Panc1 (cell line): ENCODE results near the gene TSSK3. TPM values are rescaled to one million over a fixed set of nuclear protein-coding genes. Genes with fewer than 3 reads are reported as not detected.

Experiments used
- ATAC-seq: fragments of 200-7000 bp; cut with Tn5 transposase; 2 replicates; pipeline ENCODE4 v1.9.1; 2020; ENCODE audit warnings: mild to moderate bottlenecking, moderate library complexity
- BruUV-seq: library from RNA; stranded (reverse); fragments of 400-500 nt; replicated peaks from 2 replicates; lab custom pipeline; 2021; lab: Mats Ljungman, UMichigan
- CTCF ChIA-PET: fragments of 300-600 bp; sonication (Branson Sonifier 250); formaldehyde crosslinking; loops from one replicate; lab custom pipeline; 2022; ENCODE audit warnings: antibody characterized with exemption; lab: Charles Lee
- POLR2A ChIA-PET: fragments of 300-600 bp; sonication (Branson Sonifier 250); formaldehyde crosslinking; loops from one replicate; lab custom pipeline; 2022; ENCODE audit warnings: antibody characterized with exemption; lab: Charles Lee
- DNase-seq: peaks from one replicate; pipeline ENCODE4 v3.0.0-alpha.2; 2010; ENCODE audit warnings: low read depth, low spot score
- H3K27ac ChIP-seq: 2 replicates; pipeline ENCODE4 v1.5.1; 2011; ENCODE audit warnings: mild to moderate bottlenecking, low read length, inconsistent platforms
- H3K27me3 ChIP-seq: fragments of 200-500 bp; sonication (Bioruptor generic); 2 replicates; pipeline ENCODE4 v1.6.0; 2014; ENCODE audit warnings: low read length, inconsistent platforms; ENCODE audit not compliant: control insufficient read depth, insufficient read depth
- H3K36me3 ChIP-seq: fragments of 200-500 bp; sonication (Bioruptor generic); 2 replicates; pipeline ENCODE4 v1.5.1; 2014; ENCODE audit warnings: inconsistent platforms, mild to moderate bottlenecking, low read length, moderate library complexity; ENCODE audit not compliant: control insufficient read depth, insufficient read depth
- H3K4me1 ChIP-seq: 2 replicates; pipeline ENCODE4 v1.5.1; 2011; ENCODE audit warnings: inconsistent platforms, mild to moderate bottlenecking, low read length, moderate library complexity; ENCODE audit not compliant: control insufficient read depth, insufficient read depth
- H3K4me3 ChIP-seq, 2 experiments: 2 replicates each; pipeline ENCODE4 v1.5.1; 2011 to 2012; ENCODE audit warnings: low read depth in 2 of 2, low read length in 2 of 2, mild to moderate bottlenecking in 2 of 2, inconsistent platforms in 1 of 2, moderate library complexity in 1 of 2
- H3K9me3 ChIP-seq: fragments of 200-500 bp; sonication (Bioruptor generic); 2 replicates; pipeline ENCODE4 v1.5.1; 2014; ENCODE audit warnings: low read depth, mild to moderate bottlenecking, inconsistent platforms, low read length, moderate library complexity; ENCODE audit not compliant: control insufficient read depth, insufficient read depth
- POLR2AphosphoS5 ChIP-seq: IDR thresholded peaks from 2 replicates; pipeline ENCODE4 v1.6.1; 2012; ENCODE audit warnings: mild to moderate bottlenecking, low read depth, low read length, moderate library complexity
- REST ChIP-seq, 2 experiments: IDR thresholded peaks; 2 replicates each; pipeline ENCODE4 v1.6.1; 2011 to 2012; ENCODE audit warnings: low read depth in 2 of 2, control low read depth in 1 of 2, low read length in 1 of 2, mild to moderate bottlenecking in 1 of 2, moderate library complexity in 1 of 2; ENCODE audit not compliant: insufficient read depth in 1 of 2
- SIN3A ChIP-seq: IDR thresholded peaks from 2 replicates; pipeline ENCODE4 v1.6.1; 2012; ENCODE audit warnings: low read depth, mild to moderate bottlenecking, low read length, moderate library complexity, borderline replicate concordance; ENCODE audit not compliant: insufficient read depth
- TCF7L2 ChIP-seq: IDR thresholded peaks from 2 replicates; pipeline ENCODE4 v1.6.1; 2011; ENCODE audit warnings: mild to moderate bottlenecking, low read depth, low read length, inconsistent platforms
- in situ Hi-C: cut with HindIII; loops from 2 replicates; pipeline ENCODE4 v1.10.0; 2016; ENCODE audit warnings: low sequenced_read_pairs, low pct_unique_long_range_greater_than_20kb
- intact Hi-C: fragments of 100-400 bp; cut with micrococcal nuclease; formaldehyde crosslinking; loops from one replicate; pipeline ENCODE4 v1.10.0; 2022; ENCODE audit not compliant: unreplicated experiment
- total RNA-seq: library from RNA; stranded (reverse); gene quantifications from one replicate; pipeline ENCODE4 v1.2.1, GENCODE V29; 2021; ENCODE audit not compliant: unreplicated experiment
- TF ChIP-seq, protein P1 (sequence below): fragments of 450-650 bp; IDR thresholded peaks from 2 replicates; pipeline ENCODE4 v1.5.1; 2017; ENCODE audit warnings: mild to moderate bottlenecking

TSSK3 gene
- total RNA-seq, 1 experiment from 2014 or later: 3.6 TPM

GRCh38 chr1:32406629-32407111 lies 44.3 kb downstream of the TSSK3 start:
- in situ Hi-C loops: no loop called here
- ChIA-PET POLR2A (interaction anchor here (0.5 kb wide), 1 partner anchor 95 kb away, joined by 5 read pairs; no protein-coding TSS in a partner anchor), CTCF (interaction anchor here (0.7 kb wide), 1 partner anchor 488 kb away, joined by 6 read pairs; no protein-coding TSS in a partner anchor)
- H3K4me1 ChIP-seq: no peaks in the 10 kb centered on the region
- H3K27ac ChIP-seq: no peak overlapping the region
- no peaks in the 10 kb centered on the region for H3K27me3 ChIP-seq
- H3K9me3 ChIP-seq: no peaks in the 10 kb centered on the region
- TF ChIP-seq REST (IDR thresholded peaks at IDR 0.05; ENCODE audit: insufficient read depth in 1 of 2, low read depth in 2 of 2, low read length in 1 of 2) (no peak), TCF7L2 (no peak)
- DNase-seq (no peak), ATAC-seq (no peak)
- no peaks in the 10 kb centered on the region for H3K36me3 ChIP-seq
- no peak overlapping the region for H3K4me3 ChIP-seq
- intact Hi-C loops: no loop called here
- BruUV-seq: no TSS peak

DNA sequence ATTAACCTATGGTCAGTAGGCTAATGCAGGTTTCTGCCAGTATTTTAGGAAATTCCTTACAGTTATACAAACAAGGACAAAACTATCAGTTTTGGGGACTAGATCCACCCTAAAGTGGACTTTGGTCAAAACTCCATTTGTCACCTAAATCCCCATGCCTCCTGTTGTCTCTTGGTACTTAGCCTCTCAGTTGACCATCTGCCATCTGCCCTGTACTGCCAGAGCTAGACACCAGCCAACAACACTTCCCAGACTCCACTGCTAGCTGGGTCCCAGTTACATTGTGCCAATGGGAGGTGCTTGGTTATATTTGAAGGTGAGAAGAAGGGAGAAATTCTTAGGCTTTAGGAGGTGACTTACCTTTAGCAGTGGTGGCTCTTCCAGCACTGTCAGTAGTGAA lies 48.9 kb downstream of the TSSK3 start:
- BruUV-seq: no TSS peak
- H3K27me3 ChIP-seq: no peaks in the 10 kb centered on the region
- POLR2A ChIA-PET: no interaction called here
- H3K27ac ChIP-seq: no peak overlapping the region
- H3K4me1 ChIP-seq: no peaks in the 10 kb centered on the region
- TF ChIP-seq POLR2AphosphoS5 (no peak), REST (IDR thresholded peaks at IDR 0.05; ENCODE audit: insufficient read depth in 1 of 2, low read depth in 2 of 2, low read length in 1 of 2) (no peak), TCF7L2 (no peak), SIN3A (no peak)
- TF ChIP-seq, protein P1, sequence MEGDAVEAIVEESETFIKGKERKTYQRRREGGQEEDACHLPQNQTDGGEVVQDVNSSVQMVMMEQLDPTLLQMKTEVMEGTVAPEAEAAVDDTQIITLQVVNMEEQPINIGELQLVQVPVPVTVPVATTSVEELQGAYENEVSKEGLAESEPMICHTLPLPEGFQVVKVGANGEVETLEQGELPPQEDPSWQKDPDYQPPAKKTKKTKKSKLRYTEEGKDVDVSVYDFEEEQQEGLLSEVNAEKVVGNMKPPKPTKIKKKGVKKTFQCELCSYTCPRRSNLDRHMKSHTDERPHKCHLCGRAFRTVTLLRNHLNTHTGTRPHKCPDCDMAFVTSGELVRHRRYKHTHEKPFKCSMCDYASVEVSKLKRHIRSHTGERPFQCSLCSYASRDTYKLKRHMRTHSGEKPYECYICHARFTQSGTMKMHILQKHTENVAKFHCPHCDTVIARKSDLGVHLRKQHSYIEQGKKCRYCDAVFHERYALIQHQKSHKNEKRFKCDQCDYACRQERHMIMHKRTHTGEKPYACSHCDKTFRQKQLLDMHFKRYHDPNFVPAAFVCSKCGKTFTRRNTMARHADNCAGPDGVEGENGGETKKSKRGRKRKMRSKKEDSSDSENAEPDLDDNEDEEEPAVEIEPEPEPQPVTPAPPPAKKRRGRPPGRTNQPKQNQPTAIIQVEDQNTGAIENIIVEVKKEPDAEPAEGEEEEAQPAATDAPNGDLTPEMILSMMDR: no peak
- intact Hi-C loops (no loop called here), in situ Hi-C loops (no loop called here)
- H3K36me3 ChIP-seq: no peaks in the 10 kb centered on the region
- no peaks in the 10 kb centered on the region for H3K9me3 ChIP-seq
- H3K4me3 ChIP-seq: no peak overlapping the region
- CTCF ChIA-PET: no interaction called here
- ATAC-seq (no peak), DNase-seq (no peak)
